Middle frontal gyrus (tissue), 1 donor: ENCODE data around the gene CRACDL.

Source experiments
- DNase-seq: peaks from one replicate; pipeline ENCODE4 v3.0.0-alpha.2; 2015; ENCODE audit warnings: low spot score; ENCODE audit errors: extremely low spot score

CRACDL gene

DNA sequence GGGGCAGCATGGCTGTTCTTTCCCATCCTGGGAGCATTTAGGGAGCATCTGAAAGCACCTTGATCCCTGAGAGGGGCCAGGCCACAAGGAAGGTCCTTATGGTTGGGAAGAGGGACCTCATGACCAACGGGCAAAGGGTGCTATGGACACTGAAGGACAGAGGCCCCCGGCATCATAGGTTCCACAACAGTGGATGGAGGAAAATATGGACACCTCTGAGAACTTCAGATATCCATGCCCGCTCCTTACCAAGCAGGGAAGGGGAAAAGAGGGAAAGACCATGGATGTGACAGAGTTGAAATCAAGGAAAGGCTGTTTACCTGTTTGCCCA is 111.0 kb downstream of the CRACDL start:
- DNase-seq: no peak

DNA sequence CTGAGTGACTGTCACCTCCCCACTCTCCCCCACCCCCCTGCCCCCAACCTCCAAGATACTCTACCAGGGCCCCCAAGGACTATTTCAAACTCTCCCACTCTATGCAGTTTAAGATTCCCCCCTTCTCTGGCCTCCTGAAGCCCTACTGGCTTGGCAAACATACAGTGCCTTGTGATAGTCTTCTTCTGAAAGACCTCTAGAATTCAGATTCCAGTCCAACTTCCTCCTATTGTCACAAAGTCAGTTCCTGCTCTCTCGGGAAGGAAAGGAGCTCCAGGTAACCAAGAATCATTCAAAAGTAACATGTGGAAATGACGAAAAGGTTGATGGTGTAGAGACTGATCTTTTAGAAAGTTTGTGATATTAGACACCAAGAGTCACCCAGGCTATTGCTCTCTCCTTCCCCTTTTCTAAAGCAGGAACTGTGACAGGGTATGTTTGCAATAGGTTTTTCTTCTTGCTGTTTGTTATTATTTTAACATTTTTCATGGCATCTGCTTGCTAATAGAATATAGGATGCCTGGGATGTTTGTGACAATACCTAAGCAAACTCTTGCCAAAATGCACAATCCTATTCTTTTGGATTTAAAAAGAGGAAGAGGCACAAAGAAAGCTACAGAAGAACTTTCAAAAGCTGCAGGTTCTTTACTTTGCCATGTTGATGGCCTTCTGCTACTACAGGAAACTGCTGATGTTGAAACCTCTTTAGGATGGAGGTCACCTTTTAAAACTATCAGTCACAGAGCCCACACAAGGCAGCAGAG is 111.6 kb downstream of the CRACDL start:
- DNase-seq: no peak

- DNase-seq: no peak
These were observed 112.5 kb downstream of the CRACDL start for GRCh38 chr2:98823196-98824170.

- no peak for DNase-seq
These were observed 113.5 kb downstream of the CRACDL start for GRCh38 chr2:98822301-98823164.

GRCh38 chr2:98821629-98822135 is 114.3 kb downstream of the CRACDL start:
- no peak for DNase-seq

DNA sequence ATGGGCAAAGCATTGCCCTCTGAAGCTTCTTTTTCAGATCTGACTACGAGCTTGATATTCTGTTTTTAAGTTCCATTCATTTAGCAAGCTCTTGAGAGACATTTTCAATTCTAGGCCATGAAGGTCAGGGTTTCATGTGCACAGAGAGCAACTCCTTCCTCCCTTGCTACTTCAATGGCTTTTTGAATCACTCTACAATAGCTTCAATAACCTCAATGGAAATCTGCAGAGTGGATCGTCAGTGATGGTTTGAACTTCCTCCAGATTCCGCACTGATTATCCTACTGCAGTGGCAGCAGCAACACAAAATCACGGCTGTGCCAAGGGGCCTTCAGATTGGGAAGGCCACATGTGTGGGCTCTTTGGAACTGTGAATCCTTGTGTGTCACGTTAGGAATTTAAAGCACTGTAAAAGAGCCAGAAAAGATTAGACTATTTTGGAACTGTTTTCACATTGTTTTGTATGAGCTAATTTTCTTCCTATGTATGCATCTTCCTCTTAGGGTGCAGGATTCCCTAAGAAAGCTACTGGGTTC is 116.7 kb downstream of the CRACDL start:
- DNase-seq: no peak

GRCh38 chr2:98818164-98818563 is 117.9 kb downstream of the CRACDL start:
- no peak for DNase-seq

- no peak for DNase-seq
These were observed 119.7 kb downstream of the CRACDL start for GRCh38 chr2:98816281-98816680.

DNA sequence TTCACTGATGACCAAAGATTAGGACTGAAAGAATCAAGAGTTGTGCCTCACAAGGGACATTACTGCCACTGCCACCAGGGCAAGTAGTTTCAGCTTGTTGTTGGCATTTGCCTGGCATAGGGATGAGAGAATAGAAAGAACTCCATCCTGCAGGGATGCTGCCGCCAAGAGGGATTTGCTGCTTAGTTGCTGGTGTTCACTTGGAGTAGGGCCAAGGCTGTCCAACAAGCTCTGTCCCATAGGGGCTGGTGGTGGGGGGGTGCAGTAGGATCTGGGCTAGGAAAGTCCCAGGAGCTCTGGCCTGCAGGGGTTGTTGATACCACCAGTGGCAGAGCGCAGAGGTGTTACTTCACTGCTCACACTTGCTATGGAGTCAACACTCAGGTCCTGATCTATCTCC is 120.2 kb downstream of the CRACDL start:
- no peak for DNase-seq

DNA sequence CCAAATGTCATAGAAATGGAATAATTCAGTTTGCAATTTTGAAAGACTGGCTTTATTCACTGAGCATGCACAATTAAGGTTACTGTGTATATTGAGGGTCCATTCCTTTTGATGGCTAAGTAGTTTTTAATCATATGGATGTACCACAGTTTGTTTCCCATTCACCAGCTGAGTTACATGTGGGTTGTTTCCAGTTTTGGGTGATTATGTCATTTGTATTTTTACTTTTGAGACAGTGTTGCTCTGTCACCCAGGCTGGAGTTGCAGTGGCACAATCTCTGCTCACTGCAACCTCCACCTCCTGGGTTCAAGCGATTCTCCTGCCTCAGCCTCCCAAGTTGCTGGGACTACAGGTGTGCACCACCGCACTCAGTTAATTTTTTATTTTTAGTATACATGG is 124.3 kb downstream of the CRACDL start:
- no peak for DNase-seq

GRCh38 chr2:98810588-98810928 is 125.5 kb downstream of the CRACDL start:
- DNase-seq: no peak

DNA sequence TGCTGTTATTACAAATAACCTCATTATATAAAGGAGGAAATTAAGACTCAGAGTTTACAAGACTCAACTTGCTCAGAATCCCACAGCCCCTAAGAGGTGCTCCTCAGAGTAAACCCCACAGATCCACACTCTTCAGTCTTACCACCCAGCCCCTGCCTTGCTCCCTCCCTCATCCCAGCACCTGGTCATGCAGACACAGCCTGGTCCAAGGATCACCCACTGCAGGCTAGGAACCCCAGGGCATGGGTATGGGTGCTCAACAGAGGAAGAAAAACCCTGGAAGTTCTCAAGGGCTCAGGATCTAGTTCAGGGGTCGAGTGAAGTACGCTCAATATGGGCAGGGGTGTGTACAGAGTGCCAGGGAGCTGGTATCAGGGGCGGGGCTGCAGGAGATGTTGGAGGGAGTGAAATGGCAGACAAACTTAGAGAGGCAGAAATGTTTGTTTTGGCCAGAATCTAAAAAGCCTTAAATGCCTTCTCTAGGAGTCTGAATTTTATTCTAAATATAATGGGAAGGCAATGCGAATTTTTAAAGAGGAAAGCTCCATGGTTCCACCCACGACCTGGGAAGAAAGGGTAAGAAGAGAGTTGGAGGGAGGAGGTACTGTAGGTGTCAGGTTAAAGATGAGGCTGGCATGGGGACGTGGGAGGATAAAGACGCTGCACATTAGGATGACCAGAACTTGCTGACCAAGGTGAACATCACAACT is 126.0 kb downstream of the CRACDL start:
- DNase-seq: no peak

- DNase-seq: no peak
These were observed 126.9 kb downstream of the CRACDL start for GRCh38 chr2:98809116-98809515.

DNA sequence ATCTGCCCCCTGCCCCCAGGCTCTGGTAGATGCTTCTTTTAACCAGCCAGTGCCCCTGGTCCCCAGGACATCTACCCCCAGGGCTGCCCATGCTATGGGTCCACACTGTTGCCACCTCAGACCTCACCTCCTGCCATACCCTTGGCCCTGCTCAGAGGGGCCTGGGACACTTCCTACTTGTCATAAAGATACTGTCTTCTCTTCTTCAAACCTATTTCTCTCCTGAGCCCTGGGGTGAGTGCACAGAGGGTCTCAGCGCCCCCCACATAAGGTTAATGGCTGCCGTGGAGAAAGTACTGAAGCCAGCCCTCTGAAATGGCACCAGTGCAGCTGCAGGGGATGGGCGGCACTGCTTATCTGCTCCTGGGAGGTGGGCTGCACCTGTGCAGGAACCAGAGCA is 127.5 kb downstream of the CRACDL start:
- DNase-seq: no peak

DNA sequence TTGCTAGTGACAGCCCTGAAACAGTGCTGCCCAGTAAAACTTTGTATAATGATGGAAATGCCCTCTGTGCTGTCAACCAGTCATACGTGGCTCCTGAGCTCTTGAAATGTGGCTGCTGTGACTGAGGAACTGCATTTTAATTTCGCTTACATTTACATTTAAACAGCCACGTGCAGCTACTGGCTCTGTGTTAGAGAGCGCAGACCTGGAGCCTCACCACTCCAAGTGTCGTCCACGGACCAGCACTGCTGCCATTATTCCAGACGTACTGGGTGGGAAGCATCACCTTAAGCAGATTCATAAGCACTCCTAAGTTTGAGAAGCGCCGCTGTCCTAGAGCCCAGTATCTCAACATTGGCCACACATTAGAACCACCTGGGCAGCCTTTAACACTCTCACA is 128.1 kb downstream of the CRACDL start:
- no peak for DNase-seq

- DNase-seq: no peak
These were observed 128.8 kb downstream of the CRACDL start for GRCh38 chr2:98807221-98807620.

- no peak for DNase-seq
These were observed 129.8 kb downstream of the CRACDL start for GRCh38 chr2:98806236-98806697.

- no peak for DNase-seq
These were observed 130.4 kb downstream of the CRACDL start for GRCh38 chr2:98805412-98806171.

GRCh38 chr2:98804736-98805135 is 131.3 kb downstream of the CRACDL start:
- no peak for DNase-seq

DNA sequence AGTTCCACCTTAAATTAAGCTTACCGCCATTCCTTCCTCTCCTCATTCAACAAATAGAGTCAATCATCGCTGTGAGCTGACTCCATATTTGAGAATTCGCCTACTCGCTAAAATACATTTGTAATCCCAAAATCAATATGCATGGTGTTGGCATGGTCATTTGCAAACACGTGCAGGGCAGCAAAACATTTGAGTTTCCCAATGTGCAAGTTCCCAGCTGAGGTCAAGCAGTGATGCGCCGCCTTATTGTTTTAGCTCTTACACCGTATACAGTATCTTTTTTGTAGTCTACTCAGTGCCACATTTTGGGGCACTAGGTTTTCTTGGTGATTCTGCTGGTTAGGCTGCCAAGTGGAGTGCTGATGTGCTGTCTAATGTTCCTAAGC is 131.8 kb downstream of the CRACDL start:
- no peak for DNase-seq
